MCF 10A (cell line): Measurements from ENCODE around the gene MYO9B. TPM values are rescaled to one million over a fixed set of nuclear protein-coding genes. Genes with fewer than 3 reads are reported as not detected.

ENCODE experiments used
- BruUV-seq: library from RNA; stranded (reverse); fragments of 400-500 nt; replicated peaks from 2 replicates; lab custom pipeline; 2021; lab: Mats Ljungman, UMichigan
- CTCF ChIA-PET: fragments of 300-600 bp; sonication (Branson Sonifier 250); formaldehyde crosslinking; extraction: SDS; loops from one replicate; lab custom pipeline; 2021; ENCODE audit warnings: antibody characterized with exemption, inconsistent platforms; lab: Yijun Ruan, JAX
- POLR2A ChIA-PET: fragments of 300-600, 350-650 bp; sonication (Branson Sonifier 250); formaldehyde crosslinking; extraction: SDS; loops from one replicate; lab custom pipeline; 2020; ENCODE audit warnings: antibody characterized with exemption, inconsistent platforms; lab: Yijun Ruan, JAX
- DNase-seq: peaks from one replicate; pipeline ENCODE4 v3.0.0-alpha.2; 2018; ENCODE audit not compliant: unreplicated experiment
- H3K27ac Mint-ChIP-seq: one replicate; pipeline ENCODE4 v1.8.0; 2022; ENCODE audit warnings: mild to moderate bottlenecking, low read depth, mixed read lengths; ENCODE audit not compliant: unreplicated experiment
- H3K27me3 Mint-ChIP-seq: one replicate; pipeline ENCODE4 v1.8.0; 2022; ENCODE audit warnings: mixed read lengths; ENCODE audit not compliant: insufficient read depth, unreplicated experiment
- H3K36me3 Mint-ChIP-seq: one replicate; pipeline ENCODE4 v1.8.0; 2022; ENCODE audit warnings: mild to moderate bottlenecking, moderate library complexity, mixed read lengths; ENCODE audit not compliant: insufficient read depth, unreplicated experiment
- H3K4me1 Mint-ChIP-seq: one replicate; pipeline ENCODE4 v1.8.0; 2022; ENCODE audit warnings: mixed read lengths; ENCODE audit not compliant: insufficient read depth, unreplicated experiment
- H3K4me3 Mint-ChIP-seq: one replicate; pipeline ENCODE4 v1.8.0; 2022; ENCODE audit warnings: mild to moderate bottlenecking, moderate library complexity, mixed read lengths; ENCODE audit not compliant: unreplicated experiment
- H3K9me3 Mint-ChIP-seq: one replicate; pipeline ENCODE4 v1.8.0; 2022; ENCODE audit warnings: mixed read lengths; ENCODE audit not compliant: unreplicated experiment
- CTCF ChIP-seq: fragments of 200-600 bp; IDR thresholded peaks from one replicate; pipeline ENCODE4 v1.8.0; 2022; ENCODE audit warnings: antibody characterized with exemption, mild to moderate bottlenecking; ENCODE audit not compliant: unreplicated experiment
- intact Hi-C: fragments of 100-400 bp; cut with micrococcal nuclease; formaldehyde crosslinking; loops from 2 replicates; pipeline ENCODE4 v1.14.1; 2022
- total RNA-seq: library from RNA; stranded (reverse); gene quantifications from 2 replicates; pipeline ENCODE4 v1.2.3, GENCODE V29; 2022

The MYO9B gene
- total RNA-seq, 1 experiment from 2014 or later, result 43.5 TPM

- Mint-ChIP-seq H3K4me1 (peaks cover 13% of the 10 kb centered on the region), H3K4me3 (no peak overlapping the region), H3K27me3 (no peaks in the 10 kb centered on the region), H3K36me3 (peaks cover 7% of the 10 kb centered on the region), H3K9me3 (no peaks in the 10 kb centered on the region), H3K27ac (peak overlapping the region; percentile 15)
- peak; percentile 52 for DNase-seq
- no TSS peak for BruUV-seq
- ChIA-PET CTCF (interaction anchor here (0.6 to 1.0 kb wide), 3 partner anchors 11 to 209 kb away, joined by 4 to 5 read pairs (median 5); no protein-coding TSS in a partner anchor), POLR2A (interaction anchor here (0.7 kb wide), 1 partner anchor 21 kb away, joined by 3 read pairs; no protein-coding TSS in a partner anchor)
- intact Hi-C loops, result no loop called here
- no peak for TF ChIP-seq CTCF
Observed at GRCh38 chr19:17097593-17098126, 22.1 kb downstream of the MYO9B start.

- Mint-ChIP-seq H3K9me3 (peaks cover 6% of the 10 kb centered on the region), H3K27me3 (no peaks in the 10 kb centered on the region), H3K27ac (peak overlapping the region; percentile 27), H3K36me3 (peaks cover 14% of the 10 kb centered on the region), H3K4me3 (no peak overlapping the region), H3K4me1 (peaks cover 13% of the 10 kb centered on the region)
- no TSS peak for BruUV-seq
- DNase-seq, result no peak
- CTCF ChIA-PET, result interaction anchor here (0.6 to 0.7 kb wide), 3 partner anchors 18 to 185 kb away, joined by 3 to 5 read pairs (median 3); no protein-coding TSS in a partner anchor
- intact Hi-C loops, result no loop called here
- POLR2A ChIA-PET, result interaction anchor here (0.6 to 0.7 kb wide), 2 partner anchors 21 to 32 kb away, joined by 3 read pairs; no protein-coding TSS in a partner anchor
- no peak for TF ChIP-seq CTCF
Observed at GRCh38 chr19:17098326-17098725, 22.7 kb downstream of the MYO9B start.

- TSS peak; percentile 27 for BruUV-seq
- H3K9me3 Mint-ChIP-seq, result peaks cover 8% of the 10 kb centered on the region
- ChIA-PET POLR2A (interaction anchor here (0.6 kb wide), 1 partner anchor 837 kb away, joined by 3 read pairs; no protein-coding TSS in a partner anchor), CTCF (no interaction called here)
- H3K36me3 Mint-ChIP-seq, result peaks cover 11% of the 10 kb centered on the region
- no peak for TF ChIP-seq CTCF
- H3K27ac Mint-ChIP-seq, result no peak overlapping the region
- no peaks in the 10 kb centered on the region for H3K27me3 Mint-ChIP-seq
- peaks cover 13% of the 10 kb centered on the region for H3K4me1 Mint-ChIP-seq
- no peak for DNase-seq
- intact Hi-C loops, result no loop called here
- no peak overlapping the region for H3K4me3 Mint-ChIP-seq
Observed at GRCh38 chr19:17101686-17102628, 26.4 kb downstream of the MYO9B start.

- TF ChIP-seq CTCF, result peak; percentile 44
- Mint-ChIP-seq H3K4me3 (no peak overlapping the region), H3K4me1 (peaks cover 9% of the 10 kb centered on the region), H3K9me3 (peaks cover 8% of the 10 kb centered on the region), H3K27ac (no peak overlapping the region), H3K27me3 (no peaks in the 10 kb centered on the region), H3K36me3 (peaks cover 11% of the 10 kb centered on the region)
- POLR2A ChIA-PET, result no interaction called here
- DNase-seq, result peak; percentile 60
- CTCF ChIA-PET, result interaction anchor here (0.5 kb wide), 1 partner anchor 284 kb away, joined by 4 read pairs; no protein-coding TSS in a partner anchor
- intact Hi-C loops, result no loop called here
- BruUV-seq, result no TSS peak
Observed at GRCh38 chr19:17103177-17103576, 27.6 kb downstream of the MYO9B start.
